HG02885 (cell line): ENCODE measurements around the gene SLC35E2B.
"Not testable (repeated sequence)": the region's sequence is repeated elsewhere in the genome, so short reads cannot be mapped to it uniquely, and the experiment has no call there.

Source experiments
- ATAC-seq: cut with Tn5 transposase; IDR thresholded peaks from one replicate; pipeline ENCODE4 v1.9.1; 2021; ENCODE audit warnings: mild to moderate bottlenecking; ENCODE audit not compliant: unreplicated experiment, poor library complexity

Gene SLC35E2B

GRCh38 chr1:1692714-1693647 is at the start of gene SLC35E2B:
Gene SLC35E2B, minus strand, starts transcription at chr1:1692795. Its CDS starts 16,096 bp downstream, at chr1:1676699.
- ATAC-seq = peak; percentile 78

- not testable (repeated sequence) for ATAC-seq
Measured at GRCh38 chr1:1741013-1741412, 48.4 kb upstream of the SLC35E2B start.

GRCh38 chr1:1738799-1739337 is 46.3 kb upstream of the SLC35E2B start:
- peak; percentile 36 for ATAC-seq

GRCh38 chr1:1737675-1738590 is 45.3 kb upstream of the SLC35E2B start:
- ATAC-seq = peak; percentile 56

- ATAC-seq = no peak
Measured at GRCh38 chr1:1732381-1732780, 39.8 kb upstream of the SLC35E2B start.

GRCh38 chr1:1730870-1731269 is 38.3 kb upstream of the SLC35E2B start:
- no peak for ATAC-seq

- ATAC-seq = not testable (repeated sequence)
Measured at GRCh38 chr1:1730230-1730629, 37.6 kb upstream of the SLC35E2B start.

- not testable (repeated sequence) for ATAC-seq
Measured at GRCh38 chr1:1729116-1729816, 36.7 kb upstream of the SLC35E2B start.

- ATAC-seq = not testable (repeated sequence)
Measured at GRCh38 chr1:1728308-1729005, 35.9 kb upstream of the SLC35E2B start.

GRCh38 chr1:1727131-1727651 is 34.6 kb upstream of the SLC35E2B start:
- ATAC-seq = not testable (repeated sequence)

GRCh38 chr1:1726088-1726487 is 33.5 kb upstream of the SLC35E2B start:
- not testable (repeated sequence) for ATAC-seq

- peak; percentile 97 for ATAC-seq
Measured at GRCh38 chr1:1724035-1724864, 31.7 kb upstream of the SLC35E2B start, which contains the start of gene CDK11A. Gene CDK11A, minus strand, starts transcription at chr1:1724357. Its CDS starts 1,539 bp downstream, at chr1:1722818.

- ATAC-seq = no peak
Measured at GRCh38 chr1:1721201-1721600, 28.6 kb upstream of the SLC35E2B start.

GRCh38 chr1:1715109-1715883 is 22.7 kb upstream of the SLC35E2B start:
- not testable (repeated sequence) for ATAC-seq

- ATAC-seq = not testable (repeated sequence)
Measured at GRCh38 chr1:1707897-1708296, 15.3 kb upstream of the SLC35E2B start.

GRCh38 chr1:1707241-1707640 is 14.6 kb upstream of the SLC35E2B start:
- not testable (repeated sequence) for ATAC-seq

GRCh38 chr1:1705623-1706022 is 13.0 kb upstream of the SLC35E2B start:
- not testable (repeated sequence) for ATAC-seq
